Cerebellar nuclear complex (tissue), 1 donor: ENCODE data around the gene BCKDHB.
"Not testable (repeated sequence)": the region's sequence is repeated elsewhere in the genome, so short reads cannot be mapped to it uniquely, and the experiment has no call there.

Source experiments
- DNase-seq, 2 experiments: peaks; one replicate each; lab custom pipeline; 2025; lab: John Stamatoyannopoulos, UW

Gene BCKDHB

DNA sequence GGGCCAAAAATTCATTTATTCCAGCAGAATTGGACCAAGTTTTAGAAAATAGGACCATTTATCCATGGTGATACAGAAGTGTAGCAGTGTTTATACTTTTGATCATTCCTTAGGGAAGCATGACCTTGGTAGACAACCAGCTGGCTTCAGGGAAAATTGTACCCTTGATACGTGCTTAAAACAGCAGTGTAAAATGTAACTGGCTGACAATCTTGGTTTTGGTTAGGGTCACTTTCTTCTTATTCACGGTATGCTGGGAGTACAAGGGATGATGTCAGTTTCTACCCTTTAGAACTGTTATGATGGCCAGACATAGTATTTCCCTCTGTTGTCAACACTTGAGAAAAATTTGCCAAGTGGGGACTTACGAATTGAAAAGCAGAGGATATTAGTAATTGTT is 157.1 kb downstream of the BCKDHB start:
- DNase-seq = no peak

DNA sequence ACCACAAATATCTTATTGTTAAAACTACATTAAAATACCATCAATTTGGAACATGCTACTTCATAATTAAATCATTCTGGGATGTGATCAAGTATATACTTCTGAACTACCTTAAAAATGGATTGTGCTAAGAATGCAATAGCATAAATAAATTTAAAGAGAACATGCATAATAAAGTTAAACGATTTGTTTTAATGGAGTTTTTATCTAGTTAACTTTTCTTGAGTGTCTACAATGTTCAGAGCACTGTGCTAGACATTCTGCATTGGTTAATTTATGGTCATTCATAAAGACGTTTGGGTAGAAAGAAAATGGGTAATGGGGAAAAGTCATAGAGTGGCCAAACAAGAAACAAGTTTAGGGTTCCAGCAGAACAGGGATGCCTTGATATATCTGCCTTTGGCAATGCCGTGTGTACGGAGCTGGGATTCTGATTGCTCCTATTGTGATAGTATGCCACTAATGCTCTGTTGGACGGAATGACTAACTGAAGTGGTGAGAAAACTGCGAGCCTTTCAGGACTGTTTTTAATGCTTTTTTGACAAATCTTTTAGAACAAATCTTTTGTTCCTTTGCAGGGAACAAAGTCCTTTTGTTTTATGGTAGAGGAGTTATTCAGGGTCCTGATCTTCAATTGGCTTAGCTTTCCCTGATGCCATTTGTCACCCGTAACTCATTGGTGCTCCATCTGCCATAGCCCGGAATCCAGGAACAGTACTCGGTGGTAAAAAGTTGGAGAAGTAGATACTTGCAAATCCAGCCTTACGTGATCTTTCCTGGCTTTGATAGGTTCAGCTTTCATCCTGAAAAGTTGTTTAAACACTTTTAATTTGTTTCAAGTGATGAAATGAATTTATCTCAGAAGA is 162.6 kb downstream of the BCKDHB start:
- no peak for DNase-seq

DNA sequence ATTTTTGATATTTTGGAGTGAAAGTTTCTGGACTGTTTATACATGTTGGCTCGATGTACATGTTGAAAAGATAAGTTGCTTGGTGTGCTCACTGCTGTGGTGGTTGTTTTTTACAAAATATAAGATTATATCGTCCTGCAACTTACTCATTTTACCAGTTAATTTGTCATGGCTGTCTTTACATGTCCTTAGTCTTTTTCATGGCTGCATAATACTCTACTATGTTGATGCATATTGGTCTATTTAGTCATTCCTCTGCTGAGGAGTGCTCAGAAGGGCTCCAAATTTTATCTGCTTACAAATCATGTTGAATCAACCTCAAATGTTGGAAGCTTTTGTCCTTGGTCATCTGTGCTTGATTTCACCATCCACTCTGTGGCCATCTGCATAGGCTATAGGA is 164.6 kb downstream of the BCKDHB start:
- no peak for DNase-seq

DNA sequence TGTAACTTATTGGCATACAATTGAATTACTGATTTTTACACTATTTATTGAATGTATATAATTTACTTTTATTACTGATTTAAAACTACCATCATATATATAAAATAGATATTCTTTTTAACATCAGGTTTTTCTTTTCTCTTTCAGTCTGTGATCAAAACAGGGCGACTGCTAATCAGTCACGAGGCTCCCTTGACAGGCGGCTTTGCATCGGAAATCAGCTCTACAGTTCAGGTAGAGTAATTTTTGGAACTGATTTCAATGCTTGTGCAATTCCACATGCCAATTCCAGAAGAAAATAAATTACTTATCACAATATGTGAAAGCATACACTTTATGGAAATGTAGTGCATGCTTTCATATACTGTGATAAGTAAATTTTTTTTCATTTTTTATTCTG is 166.5 kb downstream of the BCKDHB start:
- no peak for DNase-seq

DNA sequence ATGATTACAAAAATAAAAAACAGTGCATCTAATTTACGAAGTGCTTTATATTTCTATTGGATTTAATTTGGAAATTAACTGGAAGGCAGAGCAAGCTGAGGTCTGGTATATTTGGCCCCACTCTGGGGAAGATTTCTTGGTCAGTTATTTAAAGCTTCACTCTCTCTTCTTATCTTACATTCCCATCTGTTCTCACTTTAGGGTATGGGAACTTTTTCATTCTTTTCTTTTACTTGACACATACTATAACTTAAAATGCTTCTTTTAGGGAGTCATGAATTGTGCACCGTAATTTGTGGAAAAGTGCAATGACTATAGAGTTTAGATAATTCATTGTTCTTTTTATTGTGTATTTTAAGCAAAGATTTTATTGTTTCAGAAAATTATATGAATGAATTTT is 170.4 kb downstream of the BCKDHB start:
- no peak for DNase-seq

DNA sequence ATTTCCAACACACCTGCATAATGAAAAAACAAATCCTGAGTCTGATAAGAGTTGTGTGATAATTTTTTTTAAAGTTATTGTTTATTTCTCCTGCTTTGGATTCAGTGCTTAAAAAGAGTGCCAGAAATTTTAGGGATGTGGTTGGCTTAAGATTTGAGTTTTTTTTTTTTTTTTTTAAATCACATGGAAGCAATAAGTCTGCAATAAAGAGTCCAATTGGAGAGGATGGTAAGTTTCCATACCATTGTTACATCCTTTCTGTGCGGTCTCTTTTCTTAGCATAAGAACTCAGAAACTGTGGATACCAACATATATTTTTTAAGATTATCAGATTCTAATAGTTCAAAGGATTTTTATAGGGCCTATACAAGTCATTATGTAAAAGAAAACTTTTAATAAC is 171.0 kb downstream of the BCKDHB start:
- DNase-seq = no peak

DNA sequence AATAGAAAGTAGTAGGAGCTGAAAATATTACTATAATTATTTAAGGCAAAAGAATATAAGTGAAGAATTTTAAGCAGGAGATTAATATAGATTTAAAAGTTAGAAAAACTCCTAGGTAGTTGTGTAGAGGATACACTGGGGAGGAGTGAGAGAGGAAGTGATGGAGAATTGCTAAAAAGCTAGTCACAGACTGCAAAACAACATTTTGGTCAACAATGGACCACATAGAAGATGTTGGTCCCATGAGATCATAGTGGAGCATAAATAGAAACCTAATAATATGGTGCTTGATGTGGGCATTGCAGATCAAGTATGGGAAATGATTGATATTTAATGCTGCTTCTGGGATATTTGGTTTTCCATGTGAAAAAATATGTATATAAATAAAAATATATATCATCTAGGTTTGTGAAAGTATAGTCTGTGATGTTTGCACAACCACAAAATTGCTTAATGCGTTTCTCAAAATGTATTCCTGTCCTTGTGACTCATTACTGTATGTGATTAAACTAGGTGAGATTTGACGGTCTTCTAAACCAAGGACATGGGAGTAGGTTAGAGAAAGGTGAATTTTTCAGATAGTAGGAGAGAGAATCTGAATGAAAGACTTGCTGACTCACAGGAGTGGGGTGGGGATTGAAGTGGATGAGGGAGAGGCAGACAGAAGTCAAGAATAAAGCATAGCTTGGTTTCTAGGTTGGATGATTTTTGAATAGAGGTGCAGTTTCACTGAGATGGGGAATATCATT is 174.0 kb downstream of the BCKDHB start:
- no peak for DNase-seq

DNA sequence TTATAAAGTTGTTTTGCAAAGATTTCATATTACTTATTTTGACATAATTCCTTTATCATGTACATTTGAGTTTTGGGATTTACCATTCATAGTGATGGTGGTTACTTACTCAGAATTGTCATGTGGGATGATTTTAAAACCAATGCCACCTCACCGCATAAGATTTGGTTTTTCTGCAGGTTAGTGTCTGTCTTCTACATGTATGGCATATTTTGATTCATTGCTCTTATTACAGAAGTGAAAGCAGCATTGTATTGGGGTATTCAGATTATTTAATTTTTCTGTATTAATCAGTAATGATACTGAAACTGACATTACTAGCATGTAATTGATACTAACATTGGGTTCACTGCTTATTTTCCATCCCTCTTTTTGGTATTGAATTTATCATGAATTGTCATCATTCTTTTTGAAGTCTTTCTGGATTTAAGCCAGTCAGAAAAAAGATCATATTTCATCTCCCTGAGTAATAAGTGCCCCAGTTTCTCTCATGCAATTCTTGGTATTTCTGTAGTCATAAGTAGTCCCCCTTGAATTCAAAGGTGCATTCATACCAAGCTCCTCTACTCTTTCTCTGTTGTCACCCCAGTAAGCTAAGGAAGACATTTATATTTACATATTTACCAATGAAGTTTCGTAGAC is 176.6 kb downstream of the BCKDHB start:
- no peak for DNase-seq

DNA sequence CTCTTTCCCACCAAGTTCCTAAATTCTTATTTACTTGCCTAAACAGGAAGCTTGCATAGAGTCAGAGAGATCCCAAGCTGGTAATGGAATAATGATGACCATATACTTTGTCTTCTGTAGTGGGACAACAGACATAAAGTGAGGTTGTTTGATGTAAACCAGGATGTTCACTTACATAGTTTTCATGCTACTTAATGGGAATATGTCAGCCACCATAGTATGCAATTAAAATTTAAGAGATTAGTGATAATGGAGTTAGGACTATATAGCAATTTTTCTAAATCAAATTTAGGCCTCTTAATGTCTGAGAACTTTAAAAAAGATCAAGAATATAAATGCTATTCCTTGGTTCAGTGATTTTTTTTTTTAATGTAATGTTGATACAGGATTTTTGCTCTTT is 180.6 kb downstream of the BCKDHB start:
- DNase-seq = no peak

DNA sequence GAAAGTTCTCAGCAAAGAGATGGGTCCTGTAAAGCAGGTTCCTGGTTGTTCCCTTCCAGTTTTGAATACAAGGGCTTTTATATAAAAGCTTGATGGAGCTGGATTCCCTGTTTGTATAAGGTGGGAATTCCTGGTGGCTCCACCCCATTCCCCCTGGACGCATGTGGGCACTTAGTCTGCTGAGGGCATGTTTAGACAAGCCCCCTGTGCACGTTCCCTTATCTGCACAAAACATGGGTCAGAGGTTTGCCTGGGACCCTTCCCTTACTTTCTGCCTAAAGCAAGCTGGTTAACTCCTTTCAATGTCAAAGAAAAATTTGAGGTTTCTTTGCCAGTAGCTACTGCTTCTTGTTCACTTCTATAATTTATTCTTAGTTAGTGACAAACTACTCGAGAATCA is 181.1 kb downstream of the BCKDHB start:
- no peak for DNase-seq

DNA sequence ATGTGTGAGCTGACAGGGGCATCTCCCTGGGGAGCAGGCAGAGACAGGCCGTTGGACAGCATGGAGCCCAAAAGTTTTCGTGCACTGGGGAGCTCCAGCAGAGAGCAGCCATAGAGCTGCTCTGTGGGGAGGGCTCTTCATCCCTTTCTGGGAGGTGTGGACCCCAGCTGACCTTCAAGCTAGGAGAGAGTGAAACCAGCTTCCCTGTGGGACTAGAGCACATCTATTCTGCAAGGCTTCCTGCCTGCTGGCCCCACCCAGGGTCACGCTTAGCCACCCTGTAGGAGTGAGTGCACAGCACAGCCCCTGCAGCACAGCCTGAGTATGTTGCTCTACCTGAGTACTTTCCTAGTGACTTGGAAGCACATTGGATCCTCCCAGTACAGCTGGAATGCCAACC is 183.3 kb downstream of the BCKDHB start:
- DNase-seq = no peak

DNA sequence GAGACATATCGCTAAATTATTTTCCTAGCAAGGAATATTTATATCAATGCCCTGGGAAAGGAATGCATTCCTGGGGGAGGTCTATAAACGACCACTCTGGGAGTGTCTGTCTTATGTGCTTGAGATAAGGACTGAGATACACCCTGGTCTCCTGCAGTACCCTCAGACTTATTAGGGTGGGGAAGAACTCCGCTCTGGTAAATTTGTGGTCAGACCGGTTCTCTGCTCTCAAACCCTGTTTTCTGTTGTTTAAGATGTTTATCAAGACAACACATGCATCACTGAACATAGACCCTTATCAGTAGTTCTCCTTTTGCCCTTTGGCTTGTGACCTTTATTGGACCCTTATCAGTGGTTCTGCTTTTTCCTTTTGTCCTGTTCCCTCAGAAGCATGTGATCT is 188.1 kb downstream of the BCKDHB start:
- DNase-seq = not testable (repeated sequence)

DNA sequence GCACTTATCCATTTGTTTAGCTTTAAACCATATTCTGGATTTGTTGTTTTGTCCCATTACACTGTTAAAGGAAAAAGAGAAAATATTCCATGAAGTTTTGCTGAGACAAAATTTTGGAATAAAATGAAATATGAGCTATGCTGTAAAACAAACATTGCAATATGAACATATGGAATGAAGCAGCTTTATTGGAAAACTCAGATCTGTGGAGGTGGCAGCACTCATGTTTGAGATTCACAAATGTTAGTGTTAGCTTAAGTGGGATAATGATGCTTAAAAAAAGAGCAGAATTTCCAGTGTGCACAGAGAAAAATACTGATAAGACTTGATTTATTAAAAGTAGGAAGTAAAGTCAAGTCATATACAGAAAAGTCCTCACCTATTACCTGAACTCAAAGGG is 196.2 kb downstream of the BCKDHB start:
- DNase-seq = no peak

DNA sequence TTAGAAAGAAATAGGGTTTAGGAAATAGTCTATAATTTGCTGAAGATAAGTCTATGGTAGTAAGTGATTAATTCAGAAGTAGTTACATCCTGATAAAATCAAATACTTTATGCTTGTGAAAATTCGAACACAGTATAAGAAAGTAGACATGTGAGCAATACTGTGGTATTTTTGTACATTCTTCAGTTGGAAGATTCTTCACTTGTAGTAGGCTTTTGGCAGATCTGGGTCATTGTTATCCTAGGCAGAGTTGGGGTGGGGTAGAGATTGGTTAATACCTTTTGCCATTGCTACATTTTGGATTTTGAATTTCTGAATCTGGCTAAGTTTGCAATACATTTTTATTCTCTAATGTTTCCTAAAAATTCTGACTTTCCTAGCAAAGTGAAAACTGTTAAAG is 197.5 kb downstream of the BCKDHB start:
- DNase-seq = no peak

DNA sequence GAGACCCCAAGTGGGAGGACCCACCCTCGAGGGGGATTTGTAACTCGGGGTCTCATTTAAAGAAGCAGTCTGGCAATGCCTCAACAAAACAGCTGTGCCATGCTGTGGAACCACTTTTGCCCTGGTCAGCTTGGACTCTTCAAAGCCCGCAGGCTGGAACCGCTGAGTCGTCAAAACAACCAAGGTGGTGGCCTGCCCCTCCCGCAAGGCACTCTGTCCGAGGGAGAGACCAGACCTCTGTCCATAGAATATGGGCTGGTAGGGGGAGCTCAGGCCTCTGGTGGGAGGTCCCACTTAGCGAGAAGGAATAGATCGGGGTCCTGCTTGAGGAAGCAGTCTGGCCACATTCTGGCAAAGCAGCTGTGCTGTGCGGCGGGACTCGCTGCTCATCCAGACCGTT is 208.1 kb downstream of the BCKDHB start:
- DNase-seq = no peak

DNA sequence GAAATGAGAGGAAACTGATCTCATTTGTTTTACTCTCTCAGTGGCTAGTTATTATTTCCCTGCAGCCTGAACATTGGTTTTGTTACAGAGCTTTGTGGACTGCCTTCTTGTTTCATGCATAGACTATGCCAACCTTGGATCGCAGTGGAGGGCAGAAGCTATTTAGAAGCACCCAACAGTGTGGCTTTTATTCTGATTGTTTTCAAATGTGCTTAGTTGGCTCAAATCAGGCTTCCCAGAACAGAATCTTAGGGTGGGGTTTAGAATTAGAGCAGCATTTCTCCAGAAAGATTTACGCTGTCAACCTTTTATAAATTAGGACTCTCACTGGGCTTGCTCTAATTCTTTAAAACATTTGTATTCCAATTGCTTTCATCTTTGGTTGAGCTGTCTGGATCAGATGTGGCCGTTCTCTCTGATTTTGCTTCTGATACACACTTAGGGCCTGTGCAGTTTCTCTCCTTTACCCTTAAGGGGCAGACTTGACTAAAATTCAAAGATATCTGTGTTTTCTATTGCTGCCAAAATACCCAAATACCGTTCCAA is 210.3 kb downstream of the BCKDHB start:
- DNase-seq = no peak

DNA sequence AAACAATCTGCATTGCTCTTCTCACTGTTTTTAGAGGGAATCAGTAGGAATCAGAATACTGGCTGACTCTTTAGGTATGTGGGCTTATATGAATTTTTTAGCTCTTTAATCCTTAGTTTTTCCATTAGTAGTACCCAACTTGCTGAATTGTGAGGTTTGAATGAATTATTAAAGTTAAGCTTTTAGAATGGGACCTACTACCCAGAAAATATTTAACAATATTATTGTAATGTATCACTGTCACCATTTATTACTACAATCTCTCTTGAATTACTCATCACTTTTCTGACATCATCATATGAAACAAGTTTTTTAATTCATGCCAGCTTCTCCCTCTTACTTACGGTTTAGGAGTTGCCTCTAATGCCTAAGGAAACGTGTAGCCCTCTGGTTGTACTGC is 212.7 kb downstream of the BCKDHB start:
- DNase-seq = no peak

DNA sequence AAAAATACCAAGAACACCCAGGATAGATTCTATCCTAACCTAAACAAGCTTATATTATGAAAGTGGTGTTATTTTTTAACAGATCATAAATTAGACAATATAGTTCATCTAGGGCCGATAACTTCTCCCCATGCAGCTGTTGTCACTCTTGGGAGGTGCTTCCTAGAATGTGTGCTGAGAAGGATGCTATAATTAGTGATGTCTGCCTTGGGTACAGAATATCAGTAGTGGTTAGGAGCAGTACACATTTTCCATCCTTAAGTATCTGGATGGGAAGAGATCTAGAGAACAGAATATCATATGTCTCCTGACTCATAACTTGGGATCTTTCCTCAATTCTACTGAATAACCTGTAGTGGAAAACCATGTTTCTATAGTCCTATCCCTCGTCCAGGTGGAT is 214.5 kb downstream of the BCKDHB start:
- DNase-seq = no peak

DNA sequence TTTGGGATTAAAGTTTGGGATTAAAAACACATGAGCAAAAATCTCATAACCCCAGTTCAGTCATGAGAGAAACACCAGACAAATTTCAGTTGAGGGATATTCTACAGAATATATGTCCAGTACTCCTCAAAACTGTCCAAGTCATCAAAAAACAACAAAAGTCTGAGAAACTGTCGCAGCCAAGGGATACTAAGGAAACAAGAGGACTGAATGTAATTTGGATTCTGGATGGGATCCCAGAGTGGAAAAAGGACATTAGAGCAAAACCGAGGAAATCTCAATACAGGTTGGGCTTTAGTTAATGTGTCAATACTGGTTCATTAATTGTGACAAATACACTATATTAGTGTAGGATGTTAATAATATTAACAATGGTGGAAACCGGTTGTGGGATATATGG is 219.3 kb downstream of the BCKDHB start:
- DNase-seq = no peak

DNA sequence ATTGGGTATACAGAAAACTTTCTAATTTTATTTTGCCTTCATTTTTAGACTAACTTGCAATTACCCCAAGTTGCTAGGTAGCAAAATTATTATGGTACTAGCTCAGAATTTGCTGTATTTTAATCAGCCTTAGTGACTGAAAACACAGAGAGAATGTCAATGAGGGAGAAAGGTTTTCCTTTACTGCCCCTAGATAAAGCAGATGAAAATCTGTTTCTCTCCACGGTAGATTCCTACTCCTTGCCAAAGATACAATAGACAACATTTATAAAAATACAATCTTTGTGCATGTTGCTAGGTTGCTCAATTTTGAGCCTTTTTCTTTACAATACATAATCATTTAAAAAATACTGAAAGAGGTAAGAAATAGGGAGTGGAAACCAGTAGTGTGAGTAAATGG is 222.2 kb downstream of the BCKDHB start:
- DNase-seq = no peak

DNA sequence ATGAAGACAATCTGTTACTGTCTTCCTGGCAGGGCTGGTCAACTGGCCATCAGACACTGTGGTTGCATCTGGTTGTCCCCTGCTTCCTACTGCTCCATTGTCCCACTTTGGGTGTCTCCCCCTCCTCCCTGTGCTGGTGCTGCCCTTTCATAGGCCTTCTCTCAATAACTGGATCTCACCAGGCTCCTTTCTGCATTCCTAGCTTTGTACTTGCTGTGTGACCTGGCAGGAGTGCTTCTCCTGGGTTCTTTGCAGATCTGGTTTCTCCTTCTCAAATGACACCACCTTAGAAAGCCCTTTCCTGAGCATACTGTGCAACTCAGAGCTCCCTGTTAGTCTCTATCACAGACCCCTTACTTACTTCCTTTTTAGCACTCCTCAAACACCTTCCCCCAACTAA is 223.0 kb downstream of the BCKDHB start:
- DNase-seq = no peak

DNA sequence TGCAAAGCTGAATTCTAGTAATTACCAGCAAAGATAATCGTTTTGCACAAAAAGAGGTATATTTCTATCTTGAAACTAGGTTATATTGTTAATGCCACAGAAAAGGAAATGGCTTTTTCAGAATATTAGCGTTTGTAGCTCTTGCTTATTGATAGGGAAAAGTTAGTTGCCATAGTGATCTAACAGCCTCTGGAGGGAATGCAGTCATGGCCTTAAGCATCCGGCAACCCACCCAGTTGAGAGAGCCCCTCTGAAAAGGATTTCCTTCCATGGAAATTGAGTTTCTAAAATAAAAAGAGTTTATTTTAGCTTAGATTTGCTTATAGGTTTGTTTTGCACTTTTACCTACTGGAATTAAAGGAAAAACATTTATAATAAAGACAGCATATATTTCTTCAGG is 224.5 kb downstream of the BCKDHB start:
- no peak for DNase-seq

DNA sequence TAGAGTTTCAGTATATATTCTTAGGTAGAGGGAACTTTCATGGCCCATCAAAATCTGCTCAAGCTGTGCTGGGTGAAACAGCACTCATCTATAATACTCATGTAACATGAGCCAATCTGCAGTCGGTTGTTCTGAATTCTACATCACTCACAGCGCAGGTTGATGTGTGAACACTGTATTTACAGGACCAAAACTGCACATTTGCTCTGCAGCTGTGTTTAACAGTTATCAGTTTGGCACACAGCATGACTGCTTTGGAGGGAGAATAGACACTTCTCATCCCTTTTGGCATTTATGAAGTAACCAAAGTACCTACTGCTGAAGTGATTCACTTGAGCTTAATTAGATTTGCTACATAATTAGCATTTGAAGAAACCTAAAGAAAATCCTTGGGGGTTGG is 225.1 kb downstream of the BCKDHB start:
- DNase-seq = no peak
